Immature natural killer cell (primary cell): ENCODE measurements around the gene HMGXB3. TPM values are rescaled to one million over a fixed set of nuclear protein-coding genes. Genes with fewer than 3 reads are reported as not detected.

ENCODE experiments used
- DNase-seq, 3 donors: peaks; one replicate each; pipeline ENCODE4 v3.0.0; 2022; ENCODE audit warnings: mixed read lengths in 1 of 3
- H3K27ac Mint-ChIP-seq, 6 donors: one replicate each; pipeline ENCODE4 v1.8.0; 2020; ENCODE audit warnings: mixed read lengths in 6 of 6, mild to moderate bottlenecking in 5 of 6, inconsistent platforms in 4 of 6, moderate library complexity in 3 of 6
- H3K27me3 Mint-ChIP-seq, 3 donors: one replicate each; pipeline ENCODE4 v1.8.0; 2020 to 2021; ENCODE audit warnings: low read depth in 3 of 3, mild to moderate bottlenecking in 3 of 3, mixed read lengths in 3 of 3, moderate library complexity in 3 of 3, inconsistent platforms in 1 of 3
- H3K36me3 Mint-ChIP-seq, 3 donors: one replicate each; pipeline ENCODE4 v1.8.0; 2020; ENCODE audit warnings: mixed read lengths in 3 of 3, inconsistent platforms in 2 of 3, mild to moderate bottlenecking in 2 of 3
- H3K4me1 Mint-ChIP-seq, 2 donors: one replicate each; pipeline ENCODE4 v1.8.0; 2020; ENCODE audit warnings: inconsistent platforms in 2 of 2, mild to moderate bottlenecking in 2 of 2, mixed read lengths in 2 of 2, moderate library complexity in 1 of 2
- H3K4me3 Mint-ChIP-seq, 5 donors: one replicate each; pipeline ENCODE4 v1.8.0; 2020; ENCODE audit warnings: mild to moderate bottlenecking in 5 of 5, mixed read lengths in 5 of 5, inconsistent platforms in 3 of 5, moderate library complexity in 3 of 5
- H3K9me3 Mint-ChIP-seq, 6 donors: one replicate each; pipeline ENCODE4 v1.8.0; 2020; ENCODE audit warnings: mild to moderate bottlenecking in 6 of 6, mixed read lengths in 6 of 6, inconsistent platforms in 4 of 6, moderate library complexity in 3 of 6
- polyA plus RNA-seq, 3 donors: library from polyadenylated mRNA; unstranded; fragments of 300-500 nt; fragmentation: Illumina TruSeq; gene quantifications; one replicate each; pipeline ENCODE4 v1.2.3, GENCODE V29; 2021

Gene HMGXB3
- polyA plus RNA-seq, result 10 to 100 TPM in 2 of 3 donors, 1 to 10 TPM in 1; 5.2 to 16.2 (median 12.7) TPM

- Mint-ChIP-seq H3K4me1 (peaks cover 35 to 53% of the 10 kb centered on the region in 2 donors), H3K27me3 (peaks cover 2 to 14% (median 2%) of the 10 kb centered on the region in 3 donors), H3K9me3 (no peaks in the 10 kb centered on the region), H3K36me3 (peaks cover 9 to 19% (median 14%) of the 10 kb centered on the region in 3 donors), H3K4me3 (peak within 1 kb of the TSS; percentile 93 to 98 (median 96)), H3K27ac (peak within 1 kb of the TSS; percentile 90 to 98 (median 96))
- peak; percentile 89 to 90 (median 90) for DNase-seq
These were observed at the start of gene HMGXB3, which contains the start of gene TIGD6 for GRCh38 chr5:150000256-150000989. HMGXB3 (plus strand) TSS chr5:150000739; CDS start chr5:150004853, 4,114 bp downstream. TIGD6 (minus strand) TSS chr5:150000654; CDS start chr5:149996348, 4,306 bp downstream.

- Mint-ChIP-seq H3K36me3 (no peaks in the 10 kb centered on the region), H3K9me3 (no peaks in the 10 kb centered on the region), H3K27ac (no peak overlapping the region), H3K27me3 (peaks cover 4 to 10% (median 9%) of the 10 kb centered on the region in 3 donors), H3K4me3 (no peak overlapping the region), H3K4me1 (no peaks in the 10 kb centered on the region)
- no peak for DNase-seq
These were observed 49.3 kb upstream of the HMGXB3 start for GRCh38 chr5:149951138-149951749.

DNA sequence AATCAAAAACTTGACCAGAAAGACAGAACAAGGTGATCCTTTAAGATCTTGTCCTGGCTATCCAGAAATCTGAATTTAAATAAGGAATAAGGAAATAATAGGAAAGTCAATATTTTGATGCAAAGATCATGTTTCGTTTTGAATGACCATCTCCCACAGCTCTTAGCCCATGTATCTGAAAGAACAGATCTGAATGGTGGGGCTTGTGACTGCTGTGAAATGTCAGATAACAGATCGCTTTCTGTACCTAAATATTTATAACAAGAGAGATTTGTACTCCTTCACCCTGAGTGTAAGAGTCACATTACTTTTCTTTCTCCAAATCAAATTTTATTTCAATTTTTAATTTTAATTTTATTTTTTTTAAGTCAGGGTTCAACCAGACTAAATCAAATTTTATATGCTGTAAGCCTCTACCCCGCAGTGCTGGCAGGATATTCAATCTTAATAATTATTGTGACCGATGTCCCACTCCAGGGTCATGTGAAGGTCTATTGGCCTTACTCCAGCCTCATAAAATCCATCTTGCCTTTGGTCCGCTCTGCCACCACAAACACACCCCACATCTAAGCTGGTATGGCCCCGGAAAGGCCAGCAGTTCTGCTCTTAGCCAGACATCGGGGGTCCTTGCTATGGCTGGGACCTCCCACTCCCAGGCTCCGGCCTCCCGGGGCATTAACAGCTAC, 47.0 kb upstream of the HMGXB3 start:
- Mint-ChIP-seq H3K27ac (no peak overlapping the region), H3K4me3 (no peak overlapping the region), H3K36me3 (no peaks in the 10 kb centered on the region), H3K27me3 (peaks cover 4 to 10% (median 5%) of the 10 kb centered on the region in 3 donors), H3K4me1 (no peaks in the 10 kb centered on the region), H3K9me3 (no peaks in the 10 kb centered on the region)
- no peak for DNase-seq

GRCh38 chr5:149954798-149955197, 45.7 kb upstream of the HMGXB3 start:
- Mint-ChIP-seq H3K27ac (no peak overlapping the region), H3K4me1 (peaks cover 7 to 10% of the 10 kb centered on the region in 2 donors), H3K9me3 (no peaks in the 10 kb centered on the region), H3K27me3 (peaks cover 4 to 10% (median 4%) of the 10 kb centered on the region in 3 donors), H3K36me3 (no peaks in the 10 kb centered on the region), H3K4me3 (no peak overlapping the region)
- no peak for DNase-seq

- peaks cover 2 to 5% (median 4%) of the 10 kb centered on the region in 3 donors for H3K27me3 Mint-ChIP-seq
- H3K4me3 Mint-ChIP-seq, result no peak overlapping the region
- H3K9me3 Mint-ChIP-seq, result no peaks in the 10 kb centered on the region
- peaks cover 21 to 27% of the 10 kb centered on the region in 2 donors for H3K4me1 Mint-ChIP-seq
- no peak overlapping the region for H3K27ac Mint-ChIP-seq
- DNase-seq, result no peak
- H3K36me3 Mint-ChIP-seq, result no peaks in the 10 kb centered on the region
These were observed 43.9 kb upstream of the HMGXB3 start for GRCh38 chr5:149956685-149957084.

DNA sequence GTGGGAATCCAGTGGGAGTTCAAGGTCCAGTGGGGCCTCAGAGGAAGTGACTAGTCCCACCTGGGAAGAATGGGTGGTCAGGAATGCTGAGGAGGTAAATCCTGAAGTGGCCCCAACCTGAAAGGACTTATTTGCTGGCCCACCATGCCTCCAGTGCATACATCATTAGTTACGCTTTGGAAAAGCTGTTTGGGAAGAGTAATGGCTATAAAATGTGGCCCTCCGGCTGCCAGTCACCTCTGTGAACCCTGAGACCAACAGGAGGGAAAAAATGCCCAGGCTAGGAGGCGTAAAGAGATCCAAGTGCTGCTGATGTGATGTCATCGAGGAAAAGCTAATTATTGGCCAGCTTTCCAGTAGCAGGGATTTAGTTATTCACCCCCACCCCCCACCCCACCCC, 42.7 kb upstream of the HMGXB3 start:
- Mint-ChIP-seq H3K4me3 (no peak overlapping the region), H3K27me3 (peaks cover 0 to 4% (median 2%) of the 10 kb centered on the region in 3 donors), H3K4me1 (peaks cover 21 to 39% of the 10 kb centered on the region in 2 donors), H3K9me3 (no peaks in the 10 kb centered on the region), H3K36me3 (peaks cover 0 to 4% (median 3%) of the 10 kb centered on the region in 3 donors), H3K27ac (no peak overlapping the region)
- no peak for DNase-seq

GRCh38 chr5:149959406-149960236, 40.9 kb upstream of the HMGXB3 start:
- peak overlapping the region; percentile 91 to 97 (median 92) for H3K4me3 Mint-ChIP-seq
- no peaks in the 10 kb centered on the region for H3K9me3 Mint-ChIP-seq
- peak overlapping the region; percentile 86 to 97 (median 94) for H3K27ac Mint-ChIP-seq
- peaks cover 0 to 4% (median 4%) of the 10 kb centered on the region in 3 donors for H3K36me3 Mint-ChIP-seq
- H3K27me3 Mint-ChIP-seq, result peaks cover 0 to 4% (median 2%) of the 10 kb centered on the region in 3 donors
- peaks cover 21 to 40% of the 10 kb centered on the region in 2 donors for H3K4me1 Mint-ChIP-seq
- peak; percentile 31 to 43 (median 36) for DNase-seq

- Mint-ChIP-seq H3K4me1 (peaks cover 21 to 40% of the 10 kb centered on the region in 2 donors), H3K4me3 (peak within 1 kb of the TSS; percentile 91 to 97 (median 92)), H3K9me3 (no peaks in the 10 kb centered on the region), H3K36me3 (peaks cover 0 to 4% (median 4%) of the 10 kb centered on the region in 3 donors), H3K27me3 (peaks cover 0 to 4% (median 0%) of the 10 kb centered on the region in 3 donors), H3K27ac (peak within 1 kb of the TSS; percentile 91 to 97 (median 94))
- peak; percentile 93 for DNase-seq
These were observed 40.0 kb upstream of the HMGXB3 start, which contains the start of gene SLC26A2 for GRCh38 chr5:149960272-149961185. SLC26A2 (plus strand) TSS chr5:149960758; CDS start chr5:149977653, 16,895 bp downstream.

DNA sequence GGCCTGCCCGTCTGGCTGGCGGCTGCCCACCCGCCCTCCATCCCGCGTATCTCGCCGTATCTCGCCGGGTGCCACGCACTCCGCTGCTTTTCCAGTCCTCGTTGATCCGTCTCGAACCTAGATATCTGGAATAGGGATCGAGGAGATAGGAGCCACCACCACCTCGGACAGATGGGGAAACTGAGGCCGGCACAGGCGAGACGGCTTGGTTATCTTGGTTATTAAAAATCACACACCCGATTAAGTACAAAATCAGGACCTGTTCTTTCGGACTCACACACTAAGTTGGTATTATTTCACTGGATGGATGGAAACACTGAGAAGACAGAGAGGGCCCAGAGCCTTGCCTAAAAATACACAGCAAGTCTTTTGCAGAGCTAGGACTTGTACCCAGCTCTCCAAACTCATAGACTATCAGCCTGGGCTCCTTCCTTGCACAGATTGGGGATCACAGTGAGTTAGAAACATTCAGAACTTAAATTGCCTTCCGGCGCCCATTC, 39.3 kb upstream of the HMGXB3 start:
- H3K9me3 Mint-ChIP-seq, result no peaks in the 10 kb centered on the region
- H3K36me3 Mint-ChIP-seq, result peaks cover 0 to 4% (median 4%) of the 10 kb centered on the region in 3 donors
- H3K4me3 Mint-ChIP-seq, result peak overlapping the region; percentile 91 to 97 (median 92)
- peak in 1 of 3 donors; percentile 2 for DNase-seq
- H3K27me3 Mint-ChIP-seq, result peaks cover 0 to 4% (median 0%) of the 10 kb centered on the region in 3 donors
- H3K27ac Mint-ChIP-seq, result peak overlapping the region; percentile 68 to 91 (median 74)
- H3K4me1 Mint-ChIP-seq, result peaks cover 21 to 40% of the 10 kb centered on the region in 2 donors

DNA sequence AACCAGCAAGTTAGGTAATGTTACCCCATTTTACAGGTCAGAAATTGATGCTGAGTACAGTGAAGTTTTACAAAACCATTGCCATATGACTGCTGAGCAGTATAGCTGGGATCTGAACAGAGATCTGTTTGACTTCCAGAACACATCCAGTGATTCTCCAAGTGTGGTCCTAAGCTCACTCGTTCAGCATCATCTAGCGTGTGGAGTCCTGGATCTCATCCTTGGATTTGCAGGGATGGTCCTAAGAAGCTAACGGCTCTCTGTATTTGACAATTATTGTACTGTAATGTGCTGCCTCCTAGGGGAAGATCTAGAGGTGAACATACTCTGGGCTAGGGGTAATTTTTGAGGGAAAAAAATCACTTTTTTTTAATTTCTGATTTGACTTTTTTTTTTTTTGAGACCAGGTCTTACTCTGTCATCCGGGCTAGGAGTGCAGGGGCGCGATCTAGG, 38.6 kb upstream of the HMGXB3 start:
- Mint-ChIP-seq H3K4me1 (peaks cover 21 to 40% of the 10 kb centered on the region in 2 donors), H3K9me3 (no peaks in the 10 kb centered on the region), H3K4me3 (peak overlapping the region; percentile 91 to 97 (median 92)), H3K27ac (peak overlapping the region in 4 of 6 donors; percentile 3 to 77 (median 69)), H3K36me3 (peaks cover 0 to 4% (median 4%) of the 10 kb centered on the region in 3 donors), H3K27me3 (peaks cover 0 to 4% (median 0%) of the 10 kb centered on the region in 3 donors)
- DNase-seq, result no peak

GRCh38 chr5:149962601-149963300, 37.8 kb upstream of the HMGXB3 start:
- Mint-ChIP-seq H3K4me1 (peaks cover 21 to 40% of the 10 kb centered on the region in 2 donors), H3K4me3 (no peak overlapping the region), H3K27ac (peak overlapping the region in 1 of 6 donors; percentile 3)

More at GRCh38 chr5:149962601-149963300, 37.8 kb upstream of the HMGXB3 start:
- peaks cover 0 to 4% (median 4%) of the 10 kb centered on the region in 3 donors for H3K36me3 Mint-ChIP-seq
- DNase-seq, result no peak
- H3K27me3 Mint-ChIP-seq, result peaks cover 0 to 4% (median 0%) of the 10 kb centered on the region in 3 donors
- H3K9me3 Mint-ChIP-seq, result no peaks in the 10 kb centered on the region
